HG03196 (cell line): ENCODE data around the gene CDK5RAP2.
"Not testable (repeated sequence)": the region's sequence is repeated elsewhere in the genome, so short reads cannot be mapped to it uniquely, and the experiment has no call there.

Source experiments
- ATAC-seq: cut with Tn5 transposase; IDR thresholded peaks from one replicate; pipeline ENCODE4 v1.9.1; 2021; ENCODE audit not compliant: unreplicated experiment

CDK5RAP2 gene

GRCh38 chr9:120545701-120546550 is 34.0 kb downstream of the CDK5RAP2 start:
- ATAC-seq = no peak

DNA sequence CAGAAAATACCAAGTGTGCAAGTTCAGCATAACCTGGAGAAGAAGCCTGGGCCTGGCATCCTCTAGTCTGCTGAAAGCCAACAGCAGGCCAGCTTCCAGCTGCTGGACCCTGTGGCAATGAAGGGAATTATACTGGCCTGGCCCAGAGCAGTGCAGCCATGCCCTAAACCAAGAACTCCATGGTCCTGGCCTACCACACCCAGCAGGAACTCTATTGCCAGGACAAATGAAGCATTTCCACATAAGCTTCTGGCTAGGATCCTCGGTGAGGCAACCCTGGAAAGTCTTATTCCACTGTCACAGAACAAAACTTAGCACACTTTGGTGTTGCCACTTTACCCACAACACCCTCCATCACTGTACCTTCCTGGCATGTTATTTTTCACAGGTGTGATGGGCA is 35.5 kb downstream of the CDK5RAP2 start:
- ATAC-seq = no peak

GRCh38 chr9:120542701-120543490 is 37.1 kb downstream of the CDK5RAP2 start:
- ATAC-seq = no peak

- no peak for ATAC-seq
These were observed 38.0 kb downstream of the CDK5RAP2 start for GRCh38 chr9:120541921-120542320.

- ATAC-seq = no peak
These were observed 40.0 kb downstream of the CDK5RAP2 start for GRCh38 chr9:120539951-120540350.

DNA sequence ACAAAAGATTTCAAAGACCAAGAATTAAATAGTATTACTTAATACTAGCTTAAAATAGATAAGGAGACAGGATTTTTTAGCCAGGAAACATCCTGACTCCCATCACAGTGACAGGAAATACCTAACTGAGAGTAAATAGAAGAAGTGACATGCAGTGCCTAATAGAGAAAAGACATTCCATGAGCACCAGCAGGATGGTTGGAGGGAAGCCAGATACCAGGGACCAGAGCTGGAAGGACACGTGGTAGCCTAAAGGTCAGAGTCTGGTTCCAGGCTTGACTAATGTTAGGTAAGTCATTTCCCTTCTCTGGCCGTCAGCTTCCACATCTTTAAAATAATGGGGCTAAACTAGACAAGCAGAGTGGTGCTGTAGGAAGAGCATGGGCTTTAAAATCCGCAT is 41.6 kb downstream of the CDK5RAP2 start:
- ATAC-seq = no peak

GRCh38 chr9:120536949-120537640 is 42.9 kb downstream of the CDK5RAP2 start:
- ATAC-seq = no peak

- no peak for ATAC-seq
These were observed 43.9 kb downstream of the CDK5RAP2 start for GRCh38 chr9:120536094-120536493.

- ATAC-seq = no peak
These were observed 45.7 kb downstream of the CDK5RAP2 start for GRCh38 chr9:120534266-120534665.

GRCh38 chr9:120532891-120533290 is 47.1 kb downstream of the CDK5RAP2 start:
- ATAC-seq = no peak

GRCh38 chr9:120532475-120532874 is 47.5 kb downstream of the CDK5RAP2 start:
- ATAC-seq = no peak

GRCh38 chr9:120531683-120532300 is 48.2 kb downstream of the CDK5RAP2 start:
- no peak for ATAC-seq

DNA sequence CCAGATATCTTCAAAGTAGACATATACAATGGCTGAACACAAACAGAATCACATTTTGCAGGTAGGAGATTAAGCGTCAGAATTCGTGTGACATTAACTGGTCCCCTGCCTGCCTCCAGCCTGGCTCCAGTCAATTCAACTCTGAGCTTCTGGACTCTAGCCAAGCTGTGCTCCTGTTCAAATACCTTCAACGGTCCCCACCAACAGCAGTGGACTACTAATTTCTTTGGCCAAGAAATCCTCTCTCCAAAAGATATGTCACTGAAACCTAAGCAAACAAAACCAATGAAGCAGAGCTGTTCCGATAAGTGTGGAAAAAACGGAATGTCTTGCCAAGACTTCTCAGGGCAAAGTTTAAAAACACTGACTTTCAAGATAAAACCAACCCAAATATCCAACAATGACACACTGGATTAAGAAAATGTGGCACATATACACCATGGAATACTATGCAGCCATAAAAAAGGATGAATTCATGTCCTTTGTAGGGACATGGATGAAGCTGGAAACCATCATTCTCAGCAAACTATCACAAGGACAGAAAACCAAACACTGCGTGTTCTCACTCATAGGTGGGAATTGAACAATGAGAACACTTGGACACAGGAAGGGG is 49.6 kb downstream of the CDK5RAP2 start:
- not testable (repeated sequence) for ATAC-seq

GRCh38 chr9:120528829-120529228 is 51.1 kb downstream of the CDK5RAP2 start:
- no peak for ATAC-seq

DNA sequence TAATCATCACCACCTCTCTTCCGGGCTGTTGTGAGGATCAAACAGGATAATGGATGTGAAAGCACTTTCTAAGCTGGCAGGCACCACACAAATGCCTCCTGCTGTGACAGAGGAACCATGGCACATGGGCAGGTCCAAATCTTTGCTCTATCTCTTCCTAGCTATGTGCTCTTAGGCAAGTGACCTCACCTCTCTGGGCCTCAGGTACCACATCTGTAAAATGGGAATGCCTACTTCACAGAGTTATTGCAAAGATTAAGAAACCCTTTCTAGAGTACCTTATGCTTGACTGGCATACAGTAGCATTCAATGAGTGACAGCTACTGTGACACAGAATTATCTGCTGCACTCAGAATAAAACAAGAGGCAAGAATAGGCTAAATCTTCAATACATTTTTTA is 51.6 kb downstream of the CDK5RAP2 start:
- no peak for ATAC-seq

GRCh38 chr9:120526534-120526933 is 53.4 kb downstream of the CDK5RAP2 start:
- ATAC-seq = no peak

DNA sequence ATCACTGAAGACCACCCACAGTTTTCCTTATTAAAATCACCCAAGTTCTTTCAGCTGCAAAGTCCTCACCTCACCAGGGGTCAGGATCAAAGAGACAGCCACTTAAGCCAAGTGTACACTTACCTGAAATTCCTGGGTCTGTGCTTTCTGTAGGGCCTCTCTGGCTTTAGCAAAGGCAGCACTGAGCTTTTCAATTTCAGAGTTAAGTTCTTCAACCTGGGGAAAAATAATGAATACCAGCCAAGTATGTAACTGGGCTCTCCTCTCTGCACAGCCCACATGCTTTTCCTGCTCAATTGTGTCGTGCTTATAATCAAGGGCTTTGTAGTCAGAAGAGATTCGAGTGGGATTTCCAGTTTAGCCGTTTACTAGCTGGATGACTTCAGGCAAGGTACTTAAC is 55.1 kb downstream of the CDK5RAP2 start:
- no peak for ATAC-seq

GRCh38 chr9:120524038-120524437 is 55.9 kb downstream of the CDK5RAP2 start:
- ATAC-seq = no peak

DNA sequence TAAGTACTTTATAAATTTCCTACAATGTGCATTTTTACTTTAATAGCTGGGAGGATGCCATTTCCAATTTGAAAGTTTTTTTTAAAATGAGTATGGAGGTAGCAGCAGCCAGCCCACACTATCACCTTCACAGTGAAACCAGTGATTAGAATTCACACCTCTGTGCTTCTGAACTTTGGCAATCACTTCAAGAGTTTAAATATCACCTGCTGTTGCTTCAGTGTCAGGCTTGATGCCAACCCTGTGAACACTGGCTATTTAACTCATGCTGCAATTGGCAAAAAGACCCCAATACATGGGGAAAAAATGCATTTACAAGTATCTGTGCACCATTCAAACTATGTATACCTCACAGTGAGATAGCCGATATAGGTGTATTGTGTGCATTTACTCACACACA is 57.4 kb downstream of the CDK5RAP2 start:
- ATAC-seq = no peak

- no peak for ATAC-seq
These were observed 57.9 kb downstream of the CDK5RAP2 start for GRCh38 chr9:120522032-120522431.

- ATAC-seq = no peak
These were observed 58.9 kb downstream of the CDK5RAP2 start for GRCh38 chr9:120521101-120521500.
